ENCODE results near the gene GTF2F2.
"Not testable (repeated sequence)": the region's sequence is repeated elsewhere in the genome, so short reads cannot be mapped to it uniquely, and the experiment has no call there.

Gene GTF2F2

DNA sequence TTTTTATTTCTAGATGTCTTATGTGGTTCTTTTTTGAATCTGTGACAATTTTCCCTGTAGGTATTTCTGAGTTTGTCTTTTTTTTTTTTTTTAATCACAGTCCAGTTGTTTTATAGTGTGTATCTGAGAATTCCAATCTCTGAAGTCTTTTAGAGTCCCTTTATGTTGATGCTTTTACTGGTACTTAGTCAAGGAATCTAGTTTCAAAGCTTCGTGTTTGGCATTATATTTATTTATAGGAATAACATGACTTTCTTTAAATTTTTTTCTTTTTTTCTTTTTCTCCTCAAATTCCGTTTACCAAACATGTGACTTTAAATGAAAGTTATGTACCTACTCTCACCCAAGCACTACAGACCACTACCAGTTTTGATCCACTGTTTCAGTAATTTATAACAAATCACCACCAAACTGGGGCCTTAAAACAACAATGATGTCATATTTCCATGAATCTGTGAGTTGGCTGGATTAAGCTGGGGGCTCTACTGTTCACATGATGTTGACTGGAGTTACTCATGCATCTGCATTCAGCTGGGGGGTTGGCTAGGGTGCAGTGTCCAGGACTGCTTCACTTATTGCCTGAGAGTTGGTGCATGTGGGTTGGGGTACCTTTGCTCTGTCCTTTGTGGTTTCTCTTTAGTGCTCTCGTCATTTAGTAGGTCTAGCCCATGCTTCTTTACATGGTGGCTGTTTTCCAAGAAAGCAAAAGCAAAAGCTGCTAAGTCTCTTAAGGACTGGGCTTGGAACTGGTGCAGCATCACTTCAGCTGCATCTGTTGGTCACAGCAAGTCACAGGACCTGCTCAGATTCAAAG lies 58.2 kb downstream of the GTF2F2 start:
- no peak for DNase-seq (ENCODE audit: low read depth, low spot score)

DNA sequence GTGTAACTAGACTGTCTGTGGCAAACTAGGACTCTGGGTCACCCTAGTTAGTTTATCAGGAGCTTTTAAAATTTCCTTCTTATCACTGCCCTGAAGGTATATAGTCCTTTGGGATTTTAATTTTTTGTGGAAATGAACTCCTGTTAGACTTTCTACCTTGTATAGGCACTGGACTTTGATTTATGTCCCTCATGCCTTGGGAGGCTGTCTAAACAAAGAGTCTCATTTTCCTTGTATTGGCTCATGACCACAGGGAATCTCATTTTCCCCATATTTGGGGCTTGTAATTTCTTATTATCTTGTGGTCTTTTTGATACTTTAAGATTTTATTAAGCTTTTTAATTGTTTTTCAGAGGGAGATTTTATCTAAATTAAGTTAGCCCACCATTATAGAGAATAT lies 59.1 kb downstream of the GTF2F2 start:
- no peak for DNase-seq (ENCODE audit: low read depth, low spot score)

DNA sequence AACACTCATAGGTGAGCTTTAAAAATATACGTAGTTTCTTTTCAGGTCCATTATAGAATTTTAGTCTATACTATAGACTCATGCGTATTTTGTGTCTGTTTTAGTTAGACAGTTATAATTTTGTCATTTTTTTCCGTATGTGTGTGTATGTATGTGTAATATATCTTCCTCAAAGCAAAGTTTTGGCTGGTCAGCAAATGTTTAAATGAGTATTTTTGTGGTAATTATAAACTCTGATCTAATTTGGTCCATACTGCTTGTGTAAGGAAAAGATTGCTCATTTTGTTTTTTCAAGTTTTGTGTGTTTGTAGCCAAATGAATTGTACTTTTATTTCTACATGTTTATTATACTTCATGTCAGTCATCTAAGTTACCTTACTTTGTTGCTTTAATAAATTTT lies 60.0 kb downstream of the GTF2F2 start:
- no peak for DNase-seq (ENCODE audit: low read depth, low spot score)

DNA sequence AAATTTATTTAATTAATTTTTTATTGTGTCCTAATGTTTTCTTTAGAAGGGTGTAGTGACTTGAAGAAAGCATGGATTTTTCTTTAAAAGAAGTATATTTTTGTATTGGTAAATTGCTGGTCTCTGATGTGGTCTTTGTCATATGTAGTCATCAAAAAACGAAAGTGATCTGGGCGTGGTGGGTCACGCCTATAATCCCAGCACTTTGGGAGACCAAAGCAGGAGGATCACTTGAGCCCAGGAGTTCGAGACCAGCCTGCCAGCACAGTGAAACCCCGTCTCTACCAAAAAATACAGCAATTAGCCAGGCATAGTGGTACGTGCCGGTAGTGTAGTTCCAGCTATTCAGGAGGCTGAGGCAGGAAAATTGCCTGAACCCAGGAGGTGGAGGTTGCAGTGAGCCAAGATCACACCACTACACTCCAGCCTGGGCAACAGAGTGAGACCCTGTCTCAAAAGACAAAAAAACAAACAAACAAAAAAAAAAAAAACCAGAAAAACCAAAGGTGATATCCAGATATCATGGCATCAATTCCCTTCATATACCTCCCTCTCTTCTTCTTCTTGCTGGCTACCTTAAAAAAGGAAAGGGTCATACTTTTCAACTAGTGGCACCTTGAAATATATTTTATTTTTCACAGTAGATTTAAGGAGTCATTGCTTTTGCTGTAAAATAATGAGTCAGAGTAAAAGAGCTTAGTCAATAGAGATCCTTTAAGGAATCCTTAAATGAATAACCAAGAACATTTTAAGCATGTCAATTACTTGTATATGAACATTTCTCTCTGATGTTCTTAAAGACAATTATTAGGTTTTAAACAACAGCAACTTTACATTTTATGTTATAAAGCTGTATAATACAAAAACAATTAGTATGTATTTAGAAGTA lies 60.6 kb downstream of the GTF2F2 start:
- no peak for DNase-seq (ENCODE audit: low read depth, low spot score)

DNA sequence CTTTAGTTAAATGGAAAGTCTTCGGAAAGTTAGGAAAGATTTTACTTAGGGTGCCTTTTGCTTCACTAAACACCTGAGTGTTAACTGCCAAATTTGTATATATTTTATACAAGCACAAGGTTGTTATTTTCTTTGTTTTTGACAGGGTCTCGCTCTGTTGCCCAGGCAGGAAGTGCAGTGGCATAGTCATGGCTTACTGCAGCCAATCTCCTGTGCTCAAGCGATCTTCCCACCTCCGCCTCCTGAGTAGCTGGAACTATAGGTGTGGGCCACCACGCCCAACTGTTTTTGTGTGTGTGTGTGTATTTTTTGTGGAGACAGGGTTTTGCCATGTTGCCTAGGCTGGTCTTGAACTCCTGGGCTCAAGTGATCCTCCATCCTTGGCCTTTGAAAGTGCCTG lies 64.4 kb downstream of the GTF2F2 start:
- DNase-seq (ENCODE audit: low read depth, low spot score) = no peak

- no peak for DNase-seq (ENCODE audit: low read depth, low spot score)
Measured at GRCh38 chr13:45185286-45185685, 65.0 kb downstream of the GTF2F2 start.

GRCh38 chr13:45189077-45189476 lies 68.8 kb downstream of the GTF2F2 start:
- DNase-seq (ENCODE audit: low read depth, low spot score) = not testable (repeated sequence)

- DNase-seq (ENCODE audit: low read depth, low spot score) = not testable (repeated sequence)
Measured at GRCh38 chr13:45189511-45189910, 69.2 kb downstream of the GTF2F2 start.

GRCh38 chr13:45191874-45192273 lies 71.6 kb downstream of the GTF2F2 start:
- no peak for DNase-seq (ENCODE audit: low read depth, low spot score)

GRCh38 chr13:45194081-45194939 lies 74.0 kb downstream of the GTF2F2 start:
- DNase-seq (ENCODE audit: low read depth, low spot score) = no peak

- no peak for DNase-seq (ENCODE audit: low read depth, low spot score)
Measured at GRCh38 chr13:45195421-45195820, 75.1 kb downstream of the GTF2F2 start.

DNA sequence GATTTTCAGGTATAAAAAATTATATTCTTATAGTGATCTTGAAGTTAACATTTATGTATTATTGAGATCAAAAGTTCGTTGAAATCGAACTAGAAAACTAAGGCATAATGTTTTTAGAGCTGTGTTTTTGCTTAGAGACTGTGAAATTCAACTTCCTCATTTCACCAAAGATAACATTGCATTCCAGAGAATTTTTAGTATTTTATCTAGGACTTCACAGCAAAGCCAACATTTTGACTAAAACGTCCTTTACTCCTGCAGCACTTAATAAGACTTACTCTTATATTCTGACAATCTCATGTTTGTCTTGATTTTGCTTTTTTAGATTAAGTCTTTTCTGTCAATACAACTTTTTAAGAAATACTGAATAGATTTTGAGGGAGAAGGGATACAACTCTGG lies 75.8 kb downstream of the GTF2F2 start:
- no peak for DNase-seq (ENCODE audit: low read depth, low spot score)

GRCh38 chr13:45196622-45197021 lies 76.3 kb downstream of the GTF2F2 start:
- DNase-seq (ENCODE audit: low read depth, low spot score) = no peak

DNA sequence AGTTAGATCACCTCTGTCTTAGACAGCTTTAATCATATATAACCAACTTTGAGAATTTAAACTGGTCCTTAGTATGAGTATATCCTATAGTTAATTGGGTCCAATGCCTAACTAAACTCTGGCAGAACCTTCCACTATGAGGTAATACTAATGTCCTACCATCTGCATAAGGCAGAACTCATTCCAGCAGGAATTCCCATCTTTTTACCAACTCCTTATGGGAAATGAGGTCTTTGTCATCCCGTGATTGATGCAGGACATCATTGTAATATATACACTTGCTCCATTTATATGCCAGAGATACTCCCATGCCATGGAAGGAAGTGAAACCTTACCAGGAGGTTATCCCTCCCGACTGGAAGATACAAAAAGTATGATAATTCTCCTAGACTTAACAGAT lies 77.7 kb downstream of the GTF2F2 start:
- no peak for DNase-seq (ENCODE audit: low read depth, low spot score)

GRCh38 chr13:45198924-45199323 lies 78.6 kb downstream of the GTF2F2 start:
- no peak for DNase-seq (ENCODE audit: low read depth, low spot score)

DNA sequence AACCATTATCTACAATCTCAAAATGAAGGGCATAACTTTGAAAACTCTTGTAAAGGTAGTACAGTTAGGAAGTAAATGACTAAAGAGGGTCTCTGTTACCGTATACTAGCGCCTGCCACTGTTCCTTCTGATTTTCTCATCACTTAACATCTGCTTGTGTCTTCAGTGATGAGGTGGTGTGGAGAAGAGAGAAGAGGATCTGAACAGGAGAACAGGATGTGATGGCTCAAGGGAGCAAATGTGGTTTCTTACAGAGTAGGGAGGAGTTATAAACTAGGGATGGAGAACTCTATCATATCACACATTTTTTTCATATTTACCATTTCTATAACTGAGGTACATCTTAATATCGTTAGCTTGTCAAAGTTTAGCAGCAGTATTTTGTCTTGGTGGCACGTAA lies 79.4 kb downstream of the GTF2F2 start:
- no peak for DNase-seq (ENCODE audit: low read depth, low spot score)

- DNase-seq (ENCODE audit: low read depth, low spot score) = no peak
Measured at GRCh38 chr13:45200701-45201232, 80.5 kb downstream of the GTF2F2 start, which contains the start of gene KCTD4. Gene KCTD4, minus strand, starts transcription at chr13:45201045. Its CDS starts 6,478 bp downstream, at chr13:45194567.

GRCh38 chr13:45205124-45205523 lies 84.8 kb downstream of the GTF2F2 start:
- no peak for DNase-seq (ENCODE audit: low read depth, low spot score)

DNA sequence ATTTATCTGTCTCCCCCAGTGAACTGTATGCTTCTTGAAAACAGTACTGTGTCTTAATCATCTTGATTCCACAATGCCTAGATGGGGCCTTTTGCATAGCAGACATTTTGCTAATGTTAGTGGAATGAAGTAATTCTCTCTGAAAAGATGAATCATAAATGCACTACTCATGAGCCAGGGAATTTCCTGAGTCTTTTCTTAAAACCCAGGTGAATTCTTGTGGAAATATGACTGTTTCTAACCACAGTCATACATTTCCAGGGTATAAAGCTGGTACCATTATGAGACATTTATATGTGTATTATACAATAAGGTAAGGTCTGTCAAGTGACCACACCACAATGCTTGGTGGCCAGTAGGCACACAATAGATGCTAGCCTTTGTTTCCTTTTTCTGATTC lies 86.0 kb downstream of the GTF2F2 start:
- no peak for DNase-seq (ENCODE audit: low read depth, low spot score)

DNA sequence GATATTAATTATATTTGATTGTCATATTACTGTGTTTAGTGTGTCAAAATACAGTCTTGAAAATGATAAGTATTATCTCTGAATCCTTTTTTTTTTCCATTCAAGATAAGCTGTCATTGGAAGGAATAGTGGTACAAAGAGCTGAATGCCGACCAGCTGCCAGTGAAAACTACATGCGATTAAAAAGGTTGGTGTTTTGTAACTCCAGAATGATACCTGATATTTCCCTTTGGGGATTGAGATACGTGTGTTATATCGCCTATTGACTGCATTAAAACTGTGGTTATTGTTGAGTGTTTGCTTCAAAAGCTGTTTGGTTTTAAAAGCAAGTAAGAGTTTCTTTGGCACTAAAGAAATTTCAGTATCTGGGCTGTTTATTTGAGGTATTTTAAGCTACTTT lies 87.0 kb downstream of the GTF2F2 start:
- no peak for DNase-seq (ENCODE audit: low read depth, low spot score)

- no peak for DNase-seq (ENCODE audit: low read depth, low spot score)
Measured at GRCh38 chr13:45208132-45208531, 87.8 kb downstream of the GTF2F2 start.
